ENCODE measurements around the gene DLG1. TPM values are rescaled to one million over a fixed set of nuclear protein-coding genes. Genes with fewer than 3 reads are reported as not detected.

The DLG1 gene
- total and polyA plus RNA-seq, 2 experiments from 2014 or later = 27.6 to 98.0 TPM

DNA sequence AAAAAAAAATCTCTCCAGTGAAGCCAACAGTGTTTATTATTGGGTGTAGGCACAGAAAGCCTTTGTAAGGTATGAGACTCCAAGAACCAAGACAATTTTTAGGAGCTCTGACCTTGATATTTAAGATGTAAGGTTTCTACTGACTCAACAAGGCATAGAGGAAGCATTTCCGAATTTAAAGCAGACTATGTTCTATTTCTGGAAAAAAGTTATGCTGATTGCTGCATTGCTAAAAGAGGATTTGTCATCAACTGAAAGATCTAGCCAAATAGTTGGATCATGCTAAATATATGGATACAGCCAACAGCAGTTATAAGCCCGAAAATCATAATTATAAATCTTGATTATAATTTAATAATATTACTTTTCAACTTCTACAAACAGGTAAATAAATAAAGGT, 215.5 kb downstream of the DLG1 start:
- no peak overlapping the region for H3K4me2 ChIP-seq

More for the DNA sequence above, 215.5 kb downstream of the DLG1 start:
- no peak for ATAC-seq
- Histone ChIP-seq H3K27ac (ENCODE audit: low read depth) (no peak overlapping the region), H4K20me1 (replicated peaks; ENCODE audit: insufficient read depth) (no peaks in the 10 kb centered on the region; the same call in 1 of the 2 replicates), H3F3A (replicated peaks; ENCODE audit: low read depth) (no peaks in the 10 kb centered on the region), H3K79me2 (replicated peaks; ENCODE audit: insufficient read depth) (no peaks in the 10 kb centered on the region), H3K9me2 (ENCODE audit: insufficient read depth) (no peaks in the 10 kb centered on the region), H3K4me3 (no peak overlapping the region), H3K4me1 (ENCODE audit: insufficient read depth) (no peaks in the 10 kb centered on the region), H3K27me3 (ENCODE audit: insufficient read depth) (no peaks in the 10 kb centered on the region), H2AFZ (no peak overlapping the region), H3K36me3 (ENCODE audit: insufficient read depth) (no peaks in the 10 kb centered on the region)
- no peak overlapping the region for H3K27ac Mint-ChIP-seq
- no peak for TF ChIP-seq ZNF114 (CRISPR knock-in tag; IDR thresholded peaks at IDR 0.05)
- TF ChIP-seq, protein P1, sequence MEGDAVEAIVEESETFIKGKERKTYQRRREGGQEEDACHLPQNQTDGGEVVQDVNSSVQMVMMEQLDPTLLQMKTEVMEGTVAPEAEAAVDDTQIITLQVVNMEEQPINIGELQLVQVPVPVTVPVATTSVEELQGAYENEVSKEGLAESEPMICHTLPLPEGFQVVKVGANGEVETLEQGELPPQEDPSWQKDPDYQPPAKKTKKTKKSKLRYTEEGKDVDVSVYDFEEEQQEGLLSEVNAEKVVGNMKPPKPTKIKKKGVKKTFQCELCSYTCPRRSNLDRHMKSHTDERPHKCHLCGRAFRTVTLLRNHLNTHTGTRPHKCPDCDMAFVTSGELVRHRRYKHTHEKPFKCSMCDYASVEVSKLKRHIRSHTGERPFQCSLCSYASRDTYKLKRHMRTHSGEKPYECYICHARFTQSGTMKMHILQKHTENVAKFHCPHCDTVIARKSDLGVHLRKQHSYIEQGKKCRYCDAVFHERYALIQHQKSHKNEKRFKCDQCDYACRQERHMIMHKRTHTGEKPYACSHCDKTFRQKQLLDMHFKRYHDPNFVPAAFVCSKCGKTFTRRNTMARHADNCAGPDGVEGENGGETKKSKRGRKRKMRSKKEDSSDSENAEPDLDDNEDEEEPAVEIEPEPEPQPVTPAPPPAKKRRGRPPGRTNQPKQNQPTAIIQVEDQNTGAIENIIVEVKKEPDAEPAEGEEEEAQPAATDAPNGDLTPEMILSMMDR (conservative IDR thresholded peaks at IDR 0.05; ENCODE audit: low read depth in 2 of 2) = no peak
- TF ChIP-seq, protein P2, sequence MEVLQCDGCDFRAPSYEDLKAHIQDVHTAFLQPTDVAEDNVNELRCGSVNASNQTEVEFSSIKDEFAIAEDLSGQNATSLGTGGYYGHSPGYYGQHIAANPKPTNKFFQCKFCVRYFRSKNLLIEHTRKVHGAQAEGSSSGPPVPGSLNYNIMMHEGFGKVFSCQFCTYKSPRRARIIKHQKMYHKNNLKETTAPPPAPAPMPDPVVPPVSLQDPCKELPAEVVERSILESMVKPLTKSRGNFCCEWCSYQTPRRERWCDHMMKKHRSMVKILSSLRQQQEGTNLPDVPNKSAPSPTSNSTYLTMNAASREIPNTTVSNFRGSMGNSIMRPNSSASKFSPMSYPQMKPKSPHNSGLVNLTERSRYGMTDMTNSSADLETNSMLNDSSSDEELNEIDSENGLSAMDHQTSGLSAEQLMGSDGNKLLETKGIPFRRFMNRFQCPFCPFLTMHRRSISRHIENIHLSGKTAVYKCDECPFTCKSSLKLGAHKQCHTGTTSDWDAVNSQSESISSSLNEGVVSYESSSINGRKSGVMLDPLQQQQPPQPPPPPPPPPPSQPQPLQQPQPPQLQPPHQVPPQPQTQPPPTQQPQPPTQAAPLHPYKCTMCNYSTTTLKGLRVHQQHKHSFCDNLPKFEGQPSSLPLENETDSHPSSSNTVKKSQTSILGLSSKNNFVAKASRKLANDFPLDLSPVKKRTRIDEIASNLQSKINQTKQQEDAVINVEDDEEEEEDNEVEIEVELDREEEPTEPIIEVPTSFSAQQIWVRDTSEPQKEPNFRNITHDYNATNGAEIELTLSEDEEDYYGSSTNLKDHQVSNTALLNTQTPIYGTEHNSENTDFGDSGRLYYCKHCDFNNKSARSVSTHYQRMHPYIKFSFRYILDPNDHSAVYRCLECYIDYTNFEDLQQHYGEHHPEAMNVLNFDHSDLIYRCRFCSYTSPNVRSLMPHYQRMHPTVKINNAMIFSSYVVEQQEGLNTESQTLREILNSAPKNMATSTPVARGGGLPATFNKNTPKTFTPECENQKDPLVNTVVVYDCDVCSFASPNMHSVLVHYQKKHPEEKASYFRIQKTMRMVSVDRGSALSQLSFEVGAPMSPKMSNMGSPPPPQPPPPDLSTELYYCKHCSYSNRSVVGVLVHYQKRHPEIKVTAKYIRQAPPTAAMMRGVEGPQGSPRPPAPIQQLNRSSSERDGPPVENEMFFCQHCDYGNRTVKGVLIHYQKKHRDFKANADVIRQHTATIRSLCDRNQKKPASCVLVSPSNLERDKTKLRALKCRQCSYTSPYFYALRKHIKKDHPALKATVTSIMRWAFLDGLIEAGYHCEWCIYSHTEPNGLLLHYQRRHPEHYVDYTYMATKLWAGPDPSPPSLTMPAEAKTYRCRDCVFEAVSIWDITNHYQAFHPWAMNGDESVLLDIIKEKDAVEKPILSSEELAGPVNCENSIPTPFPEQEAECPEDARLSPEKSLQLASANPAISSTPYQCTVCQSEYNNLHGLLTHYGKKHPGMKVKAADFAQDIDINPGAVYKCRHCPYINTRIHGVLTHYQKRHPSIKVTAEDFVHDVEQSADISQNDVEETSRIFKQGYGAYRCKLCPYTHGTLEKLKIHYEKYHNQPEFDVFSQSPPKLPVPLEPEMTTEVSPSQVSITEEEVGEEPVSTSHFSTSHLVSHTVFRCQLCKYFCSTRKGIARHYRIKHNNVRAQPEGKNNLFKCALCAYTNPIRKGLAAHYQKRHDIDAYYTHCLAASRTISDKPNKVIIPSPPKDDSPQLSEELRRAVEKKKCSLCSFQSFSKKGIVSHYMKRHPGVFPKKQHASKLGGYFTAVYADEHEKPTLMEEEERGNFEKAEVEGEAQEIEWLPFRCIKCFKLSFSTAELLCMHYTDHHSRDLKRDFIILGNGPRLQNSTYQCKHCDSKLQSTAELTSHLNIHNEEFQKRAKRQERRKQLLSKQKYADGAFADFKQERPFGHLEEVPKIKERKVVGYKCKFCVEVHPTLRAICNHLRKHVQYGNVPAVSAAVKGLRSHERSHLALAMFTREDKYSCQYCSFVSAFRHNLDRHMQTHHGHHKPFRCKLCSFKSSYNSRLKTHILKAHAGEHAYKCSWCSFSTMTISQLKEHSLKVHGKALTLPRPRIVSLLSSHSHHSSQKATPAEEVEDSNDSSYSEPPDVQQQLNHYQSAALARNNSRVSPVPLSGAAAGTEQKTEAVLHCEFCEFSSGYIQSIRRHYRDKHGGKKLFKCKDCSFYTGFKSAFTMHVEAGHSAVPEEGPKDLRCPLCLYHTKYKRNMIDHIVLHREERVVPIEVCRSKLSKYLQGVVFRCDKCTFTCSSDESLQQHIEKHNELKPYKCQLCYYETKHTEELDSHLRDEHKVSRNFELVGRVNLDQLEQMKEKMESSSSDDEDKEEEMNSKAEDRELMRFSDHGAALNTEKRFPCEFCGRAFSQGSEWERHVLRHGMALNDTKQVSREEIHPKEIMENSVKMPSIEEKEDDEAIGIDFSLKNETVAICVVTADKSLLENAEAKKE (CRISPR knock-in tag; IDR thresholded peaks at IDR 0.05) = no peak
- no peak for TF ChIP-seq EZH2 (IDR thresholded peaks at IDR 0.05; ENCODE audit: low read depth, unreplicated experiment)
- TF ChIP-seq CREB1 (CRISPR knock-in tag; IDR thresholded peaks at IDR 0.05; ENCODE audit: low read depth) = no peak
- TF ChIP-seq, protein P3, sequence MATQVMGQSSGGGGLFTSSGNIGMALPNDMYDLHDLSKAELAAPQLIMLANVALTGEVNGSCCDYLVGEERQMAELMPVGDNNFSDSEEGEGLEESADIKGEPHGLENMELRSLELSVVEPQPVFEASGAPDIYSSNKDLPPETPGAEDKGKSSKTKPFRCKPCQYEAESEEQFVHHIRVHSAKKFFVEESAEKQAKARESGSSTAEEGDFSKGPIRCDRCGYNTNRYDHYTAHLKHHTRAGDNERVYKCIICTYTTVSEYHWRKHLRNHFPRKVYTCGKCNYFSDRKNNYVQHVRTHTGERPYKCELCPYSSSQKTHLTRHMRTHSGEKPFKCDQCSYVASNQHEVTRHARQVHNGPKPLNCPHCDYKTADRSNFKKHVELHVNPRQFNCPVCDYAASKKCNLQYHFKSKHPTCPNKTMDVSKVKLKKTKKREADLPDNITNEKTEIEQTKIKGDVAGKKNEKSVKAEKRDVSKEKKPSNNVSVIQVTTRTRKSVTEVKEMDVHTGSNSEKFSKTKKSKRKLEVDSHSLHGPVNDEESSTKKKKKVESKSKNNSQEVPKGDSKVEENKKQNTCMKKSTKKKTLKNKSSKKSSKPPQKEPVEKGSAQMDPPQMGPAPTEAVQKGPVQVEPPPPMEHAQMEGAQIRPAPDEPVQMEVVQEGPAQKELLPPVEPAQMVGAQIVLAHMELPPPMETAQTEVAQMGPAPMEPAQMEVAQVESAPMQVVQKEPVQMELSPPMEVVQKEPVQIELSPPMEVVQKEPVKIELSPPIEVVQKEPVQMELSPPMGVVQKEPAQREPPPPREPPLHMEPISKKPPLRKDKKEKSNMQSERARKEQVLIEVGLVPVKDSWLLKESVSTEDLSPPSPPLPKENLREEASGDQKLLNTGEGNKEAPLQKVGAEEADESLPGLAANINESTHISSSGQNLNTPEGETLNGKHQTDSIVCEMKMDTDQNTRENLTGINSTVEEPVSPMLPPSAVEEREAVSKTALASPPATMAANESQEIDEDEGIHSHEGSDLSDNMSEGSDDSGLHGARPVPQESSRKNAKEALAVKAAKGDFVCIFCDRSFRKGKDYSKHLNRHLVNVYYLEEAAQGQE (IDR thresholded peaks at IDR 0.05; ENCODE audit: unreplicated experiment) = no peak
- no peak for TF ChIP-seq EZH2phosphoT487 (IDR thresholded peaks at IDR 0.05; ENCODE audit: unreplicated experiment)
- no peak for TF ChIP-seq POLR2AphosphoS5 (IDR thresholded peaks at IDR 0.05; ENCODE audit: low read depth)
- TF ChIP-seq, protein P4, sequence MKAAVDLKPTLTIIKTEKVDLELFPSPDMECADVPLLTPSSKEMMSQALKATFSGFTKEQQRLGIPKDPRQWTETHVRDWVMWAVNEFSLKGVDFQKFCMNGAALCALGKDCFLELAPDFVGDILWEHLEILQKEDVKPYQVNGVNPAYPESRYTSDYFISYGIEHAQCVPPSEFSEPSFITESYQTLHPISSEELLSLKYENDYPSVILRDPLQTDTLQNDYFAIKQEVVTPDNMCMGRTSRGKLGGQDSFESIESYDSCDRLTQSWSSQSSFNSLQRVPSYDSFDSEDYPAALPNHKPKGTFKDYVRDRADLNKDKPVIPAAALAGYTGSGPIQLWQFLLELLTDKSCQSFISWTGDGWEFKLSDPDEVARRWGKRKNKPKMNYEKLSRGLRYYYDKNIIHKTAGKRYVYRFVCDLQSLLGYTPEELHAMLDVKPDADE (IDR thresholded peaks at IDR 0.05) = no peak
- no peak for TF ChIP-seq ZNF331 (CRISPR knock-in tag; IDR thresholded peaks at IDR 0.05; ENCODE audit: low read depth)
- no peaks in the 10 kb centered on the region; the same call in 2 of the 3 replicates for H3K4me1 Mint-ChIP-seq
- no peaks in the 10 kb centered on the region for H3K9me3 Mint-ChIP-seq
- no peak for DNase-seq (ENCODE audit: low spot score)
- no peaks in the 10 kb centered on the region for H3K27me3 Mint-ChIP-seq (ENCODE audit: insufficient read depth, low read depth, poor library complexity)
- no peak overlapping the region for H3K4me3 Mint-ChIP-seq
- H3K36me3 Mint-ChIP-seq (ENCODE audit: low read depth) = peaks cover 6% of the 10 kb centered on the region; the same call in 2 of the 3 replicates
